Keratinocyte (primary cell): ENCODE measurements around the gene ISOC2. TPM values are rescaled to one million over a fixed set of nuclear protein-coding genes. Genes with fewer than 3 reads are reported as not detected.

Experiments used
- DNase-seq: peaks from one replicate; pipeline ENCODE4 v3.0.0-alpha.2; 2011; ENCODE audit warnings: low read depth, missing footprints, low spot score
- FAIRE-seq: peaks from 2 replicates; lab custom pipeline; 2011; peaks lifted over from hg19 to GRCh38; lab: Jason Lieb, UNC
- H2AFZ ChIP-seq: 2 replicates; pipeline ENCODE4 v1.6.0; 2012; ENCODE audit warnings: low read length, control low read depth, inconsistent platforms; ENCODE audit not compliant: control insufficient read depth
- H3K27ac ChIP-seq: 2 replicates; pipeline ENCODE4 v1.5.1; 2011; ENCODE audit warnings: low read length; ENCODE audit not compliant: control insufficient read depth, insufficient read depth
- H3K27me3 ChIP-seq: 3 replicates; pipeline ENCODE4 v1.6.0; 2011; ENCODE audit warnings: low read length; ENCODE audit not compliant: control insufficient read depth, insufficient read depth; ENCODE audit errors: extremely low read depth
- H3K36me3 ChIP-seq, 2 experiments: 2 replicates in 1 of 2; 3 replicates in 1 of 2; pipeline ENCODE4 v1.5.1; 2011; ENCODE audit warnings: low read length in 2 of 2, mild to moderate bottlenecking in 1 of 2; ENCODE audit not compliant: control insufficient read depth in 2 of 2, insufficient read depth in 2 of 2; ENCODE audit errors: extremely low read depth in 1 of 2
- H3K4me1 ChIP-seq: 3 replicates; pipeline ENCODE4 v1.5.1; 2011; ENCODE audit warnings: low read length; ENCODE audit not compliant: control insufficient read depth, insufficient read depth; ENCODE audit errors: extremely low read depth
- H3K4me2 ChIP-seq: 3 replicates; pipeline ENCODE4 v1.6.0; 2011; ENCODE audit warnings: low read depth, low read length; ENCODE audit not compliant: control insufficient read depth, insufficient read depth; ENCODE audit errors: extremely low read depth
- H3K4me3 ChIP-seq, 3 experiments: fragments of 200-600 bp in 1 of 3; sonication (generic) in 1 of 3; 2 replicates in 2 of 3; 3 replicates in 1 of 3; pipeline ENCODE4 v1.5.1; 2011 to 2016; ENCODE audit warnings: low read length in 3 of 3, mild to moderate bottlenecking in 3 of 3, control low read depth in 2 of 3, inconsistent platforms in 1 of 3, low read depth in 1 of 3, mixed read lengths in 1 of 3, mixed run types in 1 of 3, moderate library complexity in 1 of 3; ENCODE audit not compliant: control insufficient read depth in 2 of 3, insufficient read depth in 2 of 3; ENCODE audit errors: extremely low read depth in 1 of 3
- H3K79me2 ChIP-seq: 2 replicates; pipeline ENCODE4 v1.6.0; 2012; ENCODE audit warnings: low read length; ENCODE audit not compliant: control insufficient read depth, insufficient read depth
- H3K9ac ChIP-seq: 3 replicates; pipeline ENCODE4 v1.6.0; 2011; ENCODE audit warnings: low read length; ENCODE audit not compliant: control insufficient read depth, insufficient read depth; ENCODE audit errors: extremely low read depth
- H3K9me1 ChIP-seq: 3 replicates; pipeline ENCODE4 v1.6.0; 2011; ENCODE audit warnings: low read length; ENCODE audit not compliant: control insufficient read depth, insufficient read depth; ENCODE audit errors: extremely low read depth
- H3K9me3 ChIP-seq: 2 replicates; pipeline ENCODE4 v1.5.1; 2012; ENCODE audit warnings: low read depth, low read length; ENCODE audit not compliant: control insufficient read depth
- H4K20me1 ChIP-seq: 3 replicates; pipeline ENCODE4 v1.6.0; 2011; ENCODE audit warnings: low read length; ENCODE audit not compliant: control insufficient read depth, insufficient read depth; ENCODE audit errors: extremely low read depth
- EZH2 ChIP-seq: IDR thresholded peaks from one replicate; pipeline ENCODE4 v1.6.1; 2012; ENCODE audit warnings: inconsistent platforms, mild to moderate bottlenecking, low read length, moderate library complexity
- dilution Hi-C: fragments of 300-500 bp; cut with MboI; formaldehyde crosslinking; loops from one replicate; pipeline ENCODE4 v1.7.0; 2020; ENCODE audit warnings: low sequenced_read_pairs; ENCODE audit not compliant: extremely low pct_ligation_motif_present
- polyA plus RNA-seq, 5 experiments: library from polyadenylated mRNA; depleted of rRNA in 3 of 5; stranded (reverse) in 3 of 5; stranded (forward) in 1 of 5; unstranded in 1 of 5; fragments of >200 nt; gene quantifications; 1 replicate in 1 of 5; 2 replicates in 3 of 5; 3 replicates in 1 of 5; pipeline versions ENCODE4 v1.2.1 to v1.2.3, GENCODE V29; 2011 to 2012; ENCODE audit warnings: missing spikeins in 2 of 5, low read depth in 1 of 5, low replicate concordance in 1 of 5
- TF ChIP-seq, protein P1 (sequence below), 3 experiments: IDR thresholded peaks in 1 of 3; conservative IDR thresholded peaks in 1 of 3; optimal IDR thresholded peaks in 1 of 3; 2 replicates in 2 of 3; 3 replicates in 1 of 3; pipeline versions ENCODE3 to v1.5.1; 2011; ENCODE audit warnings: low read length in 3 of 3, mild to moderate bottlenecking in 3 of 3, moderate library complexity in 2 of 3, control low read depth in 1 of 3, inconsistent platforms in 1 of 3; ENCODE audit not compliant: insufficient read depth in 2 of 3; ENCODE audit errors: extremely low read depth in 1 of 3

The ISOC2 gene
- polyA plus RNA-seq, 1 donor (not counting 4 experiments of a cell fraction or from before 2014, with no cell fraction given), result 24.5 TPM

DNA sequence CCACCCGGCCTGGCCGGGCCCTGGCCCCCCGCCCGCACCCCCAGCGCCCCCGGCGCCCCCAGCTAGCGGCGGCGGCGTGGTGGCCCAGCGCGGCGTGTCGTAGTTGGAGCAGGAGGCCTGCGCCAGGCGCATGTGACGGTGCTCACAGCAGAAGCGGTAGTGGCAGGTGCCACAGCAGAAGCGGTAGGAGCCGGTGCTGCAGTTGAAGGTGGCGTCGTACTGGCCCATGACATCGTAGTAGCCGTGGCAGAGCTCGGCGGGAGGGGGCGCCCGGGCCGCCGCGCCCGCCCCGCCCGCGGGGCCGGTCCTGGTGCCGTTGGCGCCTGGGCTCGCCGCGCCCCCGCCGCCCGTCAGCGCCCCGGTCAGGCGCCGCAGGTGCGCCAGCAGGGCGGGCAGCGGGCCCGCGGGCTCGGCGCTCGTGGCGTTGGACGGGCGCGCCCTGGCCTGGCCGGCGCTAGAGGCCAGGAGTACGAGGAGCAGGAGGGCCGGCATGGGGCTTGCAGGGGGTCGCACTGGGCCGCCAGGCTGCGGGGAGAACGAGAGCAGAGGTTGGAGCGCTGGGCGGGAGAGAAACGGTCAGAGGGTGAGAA is 19.0 kb downstream of the ISOC2 start:
- DNase-seq (no peak), FAIRE-seq (no peak)
- Histone ChIP-seq H4K20me1 (peaks cover 7% of the 10 kb centered on the region), H3K4me2 (no peak overlapping the region), H3K9ac (no peak overlapping the region), H3K9me1 (no peaks in the 10 kb centered on the region), H3K36me3 (no peaks in the 10 kb centered on the region), H3K79me2 (no peaks in the 10 kb centered on the region), H3K4me3 (no peak overlapping the region), H3K27ac (no peak overlapping the region), H3K27me3 (peaks cover 58% of the 10 kb centered on the region), H2AFZ (no peak overlapping the region), H3K9me3 (no peaks in the 10 kb centered on the region), H3K4me1 (peaks cover 19% of the 10 kb centered on the region)
- TF ChIP-seq, protein P1, sequence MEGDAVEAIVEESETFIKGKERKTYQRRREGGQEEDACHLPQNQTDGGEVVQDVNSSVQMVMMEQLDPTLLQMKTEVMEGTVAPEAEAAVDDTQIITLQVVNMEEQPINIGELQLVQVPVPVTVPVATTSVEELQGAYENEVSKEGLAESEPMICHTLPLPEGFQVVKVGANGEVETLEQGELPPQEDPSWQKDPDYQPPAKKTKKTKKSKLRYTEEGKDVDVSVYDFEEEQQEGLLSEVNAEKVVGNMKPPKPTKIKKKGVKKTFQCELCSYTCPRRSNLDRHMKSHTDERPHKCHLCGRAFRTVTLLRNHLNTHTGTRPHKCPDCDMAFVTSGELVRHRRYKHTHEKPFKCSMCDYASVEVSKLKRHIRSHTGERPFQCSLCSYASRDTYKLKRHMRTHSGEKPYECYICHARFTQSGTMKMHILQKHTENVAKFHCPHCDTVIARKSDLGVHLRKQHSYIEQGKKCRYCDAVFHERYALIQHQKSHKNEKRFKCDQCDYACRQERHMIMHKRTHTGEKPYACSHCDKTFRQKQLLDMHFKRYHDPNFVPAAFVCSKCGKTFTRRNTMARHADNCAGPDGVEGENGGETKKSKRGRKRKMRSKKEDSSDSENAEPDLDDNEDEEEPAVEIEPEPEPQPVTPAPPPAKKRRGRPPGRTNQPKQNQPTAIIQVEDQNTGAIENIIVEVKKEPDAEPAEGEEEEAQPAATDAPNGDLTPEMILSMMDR (optimal IDR thresholded peaks at IDR 0.05 in 1 of 3, IDR thresholded peaks at IDR 0.05 in 1 of 3, conservative IDR thresholded peaks at IDR 0.05 in 1 of 3; ENCODE audit: extremely low read depth in 1 of 3, insufficient read depth in 2 of 3, low read length in 3 of 3), result no peak
- no peak for TF ChIP-seq EZH2
- dilution Hi-C loops, result no loop called here

DNA sequence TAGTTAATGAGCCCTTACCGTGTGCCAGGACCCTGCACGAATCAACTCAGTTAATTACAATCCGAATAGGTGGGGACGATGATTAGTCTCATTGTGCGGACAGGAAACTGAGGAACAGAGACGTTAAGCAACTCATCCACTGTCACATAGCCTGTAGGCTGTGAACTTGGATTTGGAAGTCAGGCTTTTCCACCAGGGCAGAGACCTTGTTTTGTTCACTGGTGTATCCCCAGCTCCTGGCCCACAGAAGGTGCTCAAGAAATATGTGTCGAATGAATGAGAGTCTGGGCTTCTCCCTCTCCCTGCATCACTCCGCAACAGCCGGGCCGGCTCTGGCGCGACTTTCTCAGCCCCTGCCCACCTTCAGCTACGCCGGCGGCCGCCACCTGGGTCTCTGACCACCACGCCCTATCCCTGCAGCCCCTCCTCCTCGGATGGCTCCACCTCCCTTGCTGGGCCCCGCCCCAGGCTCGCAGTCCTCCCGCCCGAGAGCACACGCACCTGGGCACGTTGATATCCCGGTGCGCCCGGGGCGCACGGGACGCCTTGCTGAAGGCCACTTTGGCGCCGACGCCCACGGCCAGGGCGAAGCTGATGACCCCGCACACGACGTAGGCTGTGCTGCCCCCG is 19.6 kb downstream of the ISOC2 start:
- no peaks in the 10 kb centered on the region for H3K79me2 ChIP-seq
- H2AFZ ChIP-seq, result no peak overlapping the region
- H3K9ac ChIP-seq, result no peak overlapping the region
- no peaks in the 10 kb centered on the region for H3K36me3 ChIP-seq
- dilution Hi-C loops, result no loop called here
- H3K4me1 ChIP-seq, result peaks cover 12% of the 10 kb centered on the region
- peak; percentile 95 for TF ChIP-seq EZH2
- TF ChIP-seq, protein P1 (optimal IDR thresholded peaks at IDR 0.05 in 1 of 3, IDR thresholded peaks at IDR 0.05 in 1 of 3, conservative IDR thresholded peaks at IDR 0.05 in 1 of 3; ENCODE audit: extremely low read depth in 1 of 3, insufficient read depth in 2 of 3, low read length in 3 of 3), result no peak
- H3K9me3 ChIP-seq, result no peaks in the 10 kb centered on the region
- H3K4me2 ChIP-seq, result peak overlapping the region; percentile 22
- H3K27me3 ChIP-seq, result peaks cover 58% of the 10 kb centered on the region
- FAIRE-seq (no peak), DNase-seq (no peak)
- no peak overlapping the region for H3K4me3 ChIP-seq
- H3K9me1 ChIP-seq, result no peaks in the 10 kb centered on the region
- no peak overlapping the region for H3K27ac ChIP-seq
- H4K20me1 ChIP-seq, result peaks cover 8% of the 10 kb centered on the region
